ENCODE data around the gene EVI5L.

Gene EVI5L

GRCh38 chr19:7862413-7862951 lies 32.5 kb downstream of the EVI5L start:
- DNase-seq = peak; percentile 79

GRCh38 chr19:7863157-7863970 lies 33.3 kb downstream of the EVI5L start:
- DNase-seq = no peak

- DNase-seq = no peak
Observed at GRCh38 chr19:7863971-7864689, 34.1 kb downstream of the EVI5L start.

GRCh38 chr19:7864690-7865074 lies 34.7 kb downstream of the EVI5L start:
- DNase-seq = no peak

GRCh38 chr19:7865262-7865911 lies 35.4 kb downstream of the EVI5L start:
- no peak for DNase-seq

GRCh38 chr19:7866399-7867091 lies 36.5 kb downstream of the EVI5L start:
- DNase-seq = no peak

GRCh38 chr19:7867092-7867844 lies 37.2 kb downstream of the EVI5L start:
- no peak for DNase-seq

GRCh38 chr19:7868326-7868670 lies 38.3 kb downstream of the EVI5L start:
- no peak for DNase-seq

- DNase-seq = peak; percentile 87
Observed at GRCh38 chr19:7868671-7869452, 38.8 kb downstream of the EVI5L start.

GRCh38 chr19:7869453-7869909 lies 39.5 kb downstream of the EVI5L start:
- peak; percentile 74 for DNase-seq

- peak; percentile 65 for DNase-seq
Observed at GRCh38 chr19:7869910-7870511, 40.0 kb downstream of the EVI5L start.

GRCh38 chr19:7870571-7871436 lies 40.8 kb downstream of the EVI5L start:
- peak; percentile 68 for DNase-seq

- DNase-seq = peak; percentile 87
Observed at GRCh38 chr19:7871437-7872305, 41.7 kb downstream of the EVI5L start.

- DNase-seq = no peak
Observed at GRCh38 chr19:7872306-7873204, 42.5 kb downstream of the EVI5L start.

- no peak for DNase-seq
Observed at GRCh38 chr19:7873304-7874075, 43.5 kb downstream of the EVI5L start.

GRCh38 chr19:7874076-7874896 lies 44.3 kb downstream of the EVI5L start, which contains the start of gene PRR36:
PRR36 (minus strand) TSS chr19:7874390; CDS start chr19:7873689, 701 bp downstream.
- DNase-seq = no peak

All from CD4-positive, alpha-beta T cell treated with Interferon gamma for 1 hour (primary cell).